GM23338 (cell line): ENCODE data around the gene DOCK7. TPM values are rescaled to one million over a fixed set of nuclear protein-coding genes. Genes with fewer than 3 reads are reported as not detected.
"Not testable (repeated sequence)": the region's sequence is repeated elsewhere in the genome, so short reads cannot be mapped to it uniquely, and the experiment has no call there.

Experiments used
- ATAC-seq: fragments of 200-7000 bp; cut with Tn5 transposase; 3 replicates; pipeline ENCODE4 v1.9.1; 2020
- DNase-seq: peaks from one replicate; pipeline ENCODE4 v3.0.0-alpha.2; 2015; ENCODE audit warnings: low spot score
- H2AFZ ChIP-seq: fragments of 200-600 bp; sonication (generic); 2 replicates; pipeline ENCODE4 v1.8.0; 2016; ENCODE audit warnings: antibody characterized with exemption, mild to moderate bottlenecking, moderate library complexity
- H3F3A ChIP-seq: fragments of 200-600 bp; sonication (generic); replicated peaks from 2 replicates; pipeline ENCODE4 v1.8.0; 2017; ENCODE audit warnings: antibody characterized with exemption, mixed run types, low read depth
- H3K27ac ChIP-seq: fragments of 200-600 bp; sonication (generic); 2 replicates; pipeline ENCODE4 v1.6.1; 2016; ENCODE audit warnings: low read depth
- H3K27me3 ChIP-seq: fragments of 200-600 bp; sonication (generic); 2 replicates; pipeline ENCODE4 v1.8.0; 2016; ENCODE audit warnings: mild to moderate bottlenecking, mixed run types, moderate library complexity; ENCODE audit not compliant: insufficient read depth
- H3K36me3 ChIP-seq: fragments of 200-600 bp; sonication (generic); 2 replicates; pipeline ENCODE4 v1.8.0; 2016; ENCODE audit warnings: mild to moderate bottlenecking; ENCODE audit not compliant: insufficient read depth
- H3K4me1 ChIP-seq: fragments of 200-600 bp; sonication (generic); 2 replicates; pipeline ENCODE4 v1.8.0; 2016; ENCODE audit warnings: mild to moderate bottlenecking, moderate library complexity; ENCODE audit not compliant: insufficient read depth
- H3K4me2 ChIP-seq: fragments of 200-600 bp; sonication (generic); 2 replicates; pipeline ENCODE4 v1.7.1; 2017; ENCODE audit warnings: mixed run types
- H3K4me3 ChIP-seq: fragments of 200-600 bp; sonication (generic); 2 replicates; pipeline ENCODE4 v1.6.1; 2016; ENCODE audit warnings: mixed run types
- H3K79me2 ChIP-seq: fragments of 200-600 bp; sonication (generic); replicated peaks from 2 replicates; pipeline ENCODE4 v1.8.0; 2017; ENCODE audit warnings: mild to moderate bottlenecking; ENCODE audit not compliant: insufficient read depth
- H3K9me2 ChIP-seq: fragments of 200-600 bp; sonication (generic); 2 replicates; pipeline ENCODE4 v1.8.0; 2017; ENCODE audit not compliant: insufficient read depth
- H4K20me1 ChIP-seq: fragments of 200-600 bp; sonication (generic); replicated peaks from 2 replicates; pipeline ENCODE4 v1.8.0; 2017; ENCODE audit warnings: mild to moderate bottlenecking; ENCODE audit not compliant: insufficient read depth
- H3K27ac Mint-ChIP-seq: 2 replicates; pipeline ENCODE4 v1.8.0; 2020; ENCODE audit warnings: inconsistent platforms, mild to moderate bottlenecking, moderate library complexity, mixed read lengths
- H3K27me3 Mint-ChIP-seq: 3 replicates; pipeline ENCODE4 v1.8.0; 2022; ENCODE audit warnings: low read depth, mild to moderate bottlenecking, moderate library complexity, mixed read lengths, inconsistent platforms; ENCODE audit not compliant: insufficient read depth, poor library complexity
- H3K36me3 Mint-ChIP-seq: 3 replicates; pipeline ENCODE4 v1.8.0; 2021; ENCODE audit warnings: low read depth, mild to moderate bottlenecking, inconsistent platforms, moderate library complexity, mixed read lengths
- H3K4me1 Mint-ChIP-seq: 3 replicates; pipeline ENCODE4 v1.8.0; 2020; ENCODE audit warnings: mild to moderate bottlenecking, inconsistent platforms, mixed read lengths
- H3K4me3 Mint-ChIP-seq: 3 replicates; pipeline ENCODE4 v1.8.0; 2021; ENCODE audit warnings: moderate library complexity, mild to moderate bottlenecking, inconsistent platforms, mixed read lengths
- H3K9me3 Mint-ChIP-seq: 3 replicates; pipeline ENCODE4 v1.8.0; 2020; ENCODE audit warnings: moderate library complexity, mild to moderate bottlenecking, inconsistent platforms, mixed read lengths
- CREB1 ChIP-seq: fragments of 250-450 bp; sonication (Bioruptor Pico); IDR thresholded peaks from 2 replicates; pipeline ENCODE4 v1.5.0; 2020; ENCODE audit warnings: low read depth, mild to moderate bottlenecking, moderate library complexity
- CTCF ChIP-seq, 2 experiments: fragments of 200-600 bp in 1 of 2; sonication (generic) in 1 of 2; conservative IDR thresholded peaks; 2 replicates each; pipeline versions ENCODE4 v1.5.1 to v1.6.1; 2016 to 2017; ENCODE audit warnings: antibody characterized with exemption in 2 of 2, low read depth in 2 of 2, mild to moderate bottlenecking in 2 of 2, moderate library complexity in 1 of 2
- EZH2 ChIP-seq: fragments of 200-600 bp; sonication (generic); IDR thresholded peaks from one replicate; pipeline ENCODE4 v1.8.0; 2017; ENCODE audit warnings: antibody characterized with exemption, mild to moderate bottlenecking, low read depth; ENCODE audit not compliant: unreplicated experiment
- EZH2phosphoT487 ChIP-seq: fragments of 200-600 bp; sonication (generic); IDR thresholded peaks from one replicate; pipeline ENCODE4 v1.8.1; 2018; ENCODE audit warnings: antibody characterized with exemption; ENCODE audit not compliant: unreplicated experiment
- JUNB ChIP-seq: IDR thresholded peaks from one replicate; pipeline ENCODE4 v1.6.1; 2016; ENCODE audit warnings: antibody characterized with exemption; ENCODE audit not compliant: unreplicated experiment
- NANOG ChIP-seq: IDR thresholded peaks from 2 replicates; pipeline ENCODE4 v1.6.1; 2016; ENCODE audit warnings: antibody characterized with exemption, borderline replicate concordance
- POLR2AphosphoS5 ChIP-seq: IDR thresholded peaks from 2 replicates; pipeline ENCODE4 v1.6.1; 2016; ENCODE audit warnings: antibody characterized with exemption, low read depth
- REST ChIP-seq: IDR thresholded peaks from one replicate; pipeline ENCODE4 v1.6.1; 2018; ENCODE audit warnings: antibody characterized with exemption; ENCODE audit not compliant: unreplicated experiment
- STAT1 ChIP-seq: IDR thresholded peaks from one replicate; pipeline ENCODE4 v1.6.1; 2016; ENCODE audit warnings: antibody characterized with exemption; ENCODE audit not compliant: unreplicated experiment
- ZNF114 ChIP-seq: fragments of 250-450 bp; sonication (Bioruptor Pico); IDR thresholded peaks from 2 replicates; pipeline ENCODE4 v1.5.0; 2020; ENCODE audit warnings: mild to moderate bottlenecking, moderate library complexity
- ZNF331 ChIP-seq: fragments of 250-450 bp; sonication (Bioruptor Pico); IDR thresholded peaks from 2 replicates; pipeline ENCODE4 v1.5.0; 2020; ENCODE audit warnings: low read depth, mild to moderate bottlenecking, moderate library complexity
- polyA plus RNA-seq: library from polyadenylated mRNA; unstranded; fragments of >200 nt; fragmentation: Nextera tagmentation; extraction: Ambion mirVana; gene quantifications from 2 replicates; pipeline ENCODE4 v1.2.1, GENCODE V29; 2016
- total RNA-seq: library from RNA; depleted of rRNA; stranded (reverse); fragments of >200 nt; shearing (Covaris generic); gene quantifications from 2 replicates; pipeline ENCODE4 v1.2.3, GENCODE V29; 2014

DOCK7 gene
- total and polyA plus RNA-seq, 2 experiments from 2014 or later, result 20.5 to 37.3 TPM

DNA sequence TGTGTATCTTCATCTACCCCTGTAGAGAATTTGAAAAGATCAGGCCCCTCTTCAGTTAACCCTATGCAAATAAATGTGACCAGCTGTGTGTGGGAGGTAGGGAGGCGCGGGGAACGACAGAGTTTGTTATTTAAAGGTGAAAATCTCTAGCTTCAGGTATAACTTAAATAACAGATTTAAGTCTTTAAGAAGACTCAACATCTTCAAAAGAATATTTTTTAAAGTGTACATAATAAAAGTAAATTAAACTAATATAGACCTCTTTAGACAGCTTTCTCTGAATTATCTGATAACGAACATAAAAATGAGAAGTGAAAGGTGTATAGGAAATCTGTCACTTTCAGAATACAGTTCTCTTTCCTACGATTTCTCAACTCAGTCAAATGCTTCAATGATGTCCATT lies 74.9 kb downstream of the DOCK7 start:
- peaks cover 3% of the 10 kb centered on the region for H3K27me3 Mint-ChIP-seq
- TF ChIP-seq POLR2AphosphoS5 (no peak), STAT1 (no peak), ZNF114 (no peak), NANOG (no peak), JUNB (no peak), CREB1 (CRISPR knock-in tag) (no peak), REST (no peak), EZH2 (no peak), ZNF331 (no peak), CTCF (conservative IDR thresholded peaks at IDR 0.05; ENCODE audit: low read depth in 2 of 2) (no peak)
- H3K4me3 Mint-ChIP-seq, result no peak overlapping the region
- H3K4me1 Mint-ChIP-seq, result peaks cover 9% of the 10 kb centered on the region
- ATAC-seq (peak; percentile 63; the same call in 2 of the 3 replicates), DNase-seq (no peak)
- no peaks in the 10 kb centered on the region for H3K27me3 ChIP-seq
- no peaks in the 10 kb centered on the region for H3K36me3 ChIP-seq
- 0 out of 2 replicates have a peak overlapping the region, but pooled peaks have one; percentile 4 for H3K27ac Mint-ChIP-seq
- no peak overlapping the region for H3K4me2 ChIP-seq
- H2AFZ ChIP-seq, result no peak overlapping the region
- H3K4me1 ChIP-seq, result no peaks in the 10 kb centered on the region
- no peaks in the 10 kb centered on the region for H3K9me3 Mint-ChIP-seq
- H3K9me2 ChIP-seq, result no peaks in the 10 kb centered on the region
- no peak overlapping the region for H3K4me3 ChIP-seq
- no peaks in the 10 kb centered on the region for H3K79me2 ChIP-seq
- no peaks in the 10 kb centered on the region for H4K20me1 ChIP-seq
- no peak overlapping the region for H3K27ac ChIP-seq
- H3F3A ChIP-seq, result no peaks in the 10 kb centered on the region
- peaks cover 9% of the 10 kb centered on the region; the same call in 2 of the 3 replicates for H3K36me3 Mint-ChIP-seq

DNA sequence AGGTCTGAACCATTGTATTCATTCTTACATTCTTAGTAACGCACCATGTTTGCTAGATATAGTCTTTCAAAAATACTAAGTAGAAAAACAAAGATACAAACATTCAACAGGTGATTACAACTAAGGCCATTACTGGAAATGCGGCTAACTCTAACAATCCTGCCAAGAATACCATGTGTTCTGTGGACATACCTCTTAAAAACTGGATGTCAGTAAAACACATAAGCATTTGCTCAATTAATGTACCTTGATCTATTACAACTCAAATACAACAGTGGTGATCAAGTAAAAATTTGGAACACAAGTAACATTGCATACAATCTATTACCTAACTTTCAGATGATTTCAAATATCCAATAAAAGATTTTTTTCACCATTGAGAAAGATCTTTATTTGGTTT lies 75.4 kb downstream of the DOCK7 start:
- peaks cover 9% of the 10 kb centered on the region; the same call in 2 of the 3 replicates for H3K36me3 Mint-ChIP-seq
- H3K27me3 Mint-ChIP-seq, result peaks cover 3% of the 10 kb centered on the region
- H3K27ac Mint-ChIP-seq, result no peak overlapping the region
- Histone ChIP-seq H3K4me2 (no peak overlapping the region), H3K9me2 (no peaks in the 10 kb centered on the region), H3K27me3 (no peaks in the 10 kb centered on the region), H3K36me3 (no peaks in the 10 kb centered on the region), H3F3A (no peaks in the 10 kb centered on the region), H3K27ac (no peak overlapping the region), H3K4me1 (no peaks in the 10 kb centered on the region), H3K79me2 (no peaks in the 10 kb centered on the region), H3K4me3 (no peak overlapping the region), H2AFZ (no peak overlapping the region), H4K20me1 (no peaks in the 10 kb centered on the region)
- no peak overlapping the region for H3K4me3 Mint-ChIP-seq
- no peak for ATAC-seq
- H3K4me1 Mint-ChIP-seq, result peaks cover 9% of the 10 kb centered on the region
- no peak for TF ChIP-seq NANOG
- TF ChIP-seq CREB1 (CRISPR knock-in tag), result no peak
- TF ChIP-seq ZNF331, result no peak
- no peak for TF ChIP-seq EZH2
- TF ChIP-seq EZH2phosphoT487, result no peak
- no peak for TF ChIP-seq REST
- no peaks in the 10 kb centered on the region for H3K9me3 Mint-ChIP-seq
- no peak for DNase-seq

- H3K9me3 Mint-ChIP-seq, H3K4me2 ChIP-seq, H3K4me1 Mint-ChIP-seq, H3K36me3 ChIP-seq, H3K9me2 ChIP-seq, H3K4me1 ChIP-seq, H2AFZ ChIP-seq, ATAC-seq, H3K4me3 ChIP-seq, H3K27ac Mint-ChIP-seq, H3K4me3 Mint-ChIP-seq, H4K20me1 ChIP-seq, H3K27me3 Mint-ChIP-seq, DNase-seq, H3K27ac ChIP-seq, H3K36me3 Mint-ChIP-seq, H3K79me2 ChIP-seq, H3K27me3 ChIP-seq, H3F3A ChIP-seq: not testable (repeated sequence)
Measured at GRCh38 chr1:62610588-62610987, 77.6 kb downstream of the DOCK7 start.
